ENCODE data around the gene SEC22C.

SEC22C gene

GRCh38 chr3:42498034-42498433 is 83.7 kb downstream of the SEC22C start:
- ATAC-seq (no peak), DNase-seq (no peak)

Measured in stimulated activated naive CD8-positive, alpha-beta T cell treated with anti-CD3 and anti-CD28 coated beads, Interleukin-15, Interleukin-2, amounts not matched to agents 100 U/mL and 50 U/mL, for 24 hours (primary cell).